RWPE1 (cell line): ENCODE measurements around the gene TMTC1.

Experiments
- CTCF ChIA-PET: fragments of 350-600 bp; sonication (Branson Sonifier 250); formaldehyde crosslinking; extraction: SDS; loops from one replicate; lab custom pipeline; 2021; lab: Yijun Ruan, JAX
- POLR2A ChIA-PET: fragments of 400-600 bp; formaldehyde crosslinking; extraction: SDS; loops from one replicate; lab custom pipeline; 2020; ENCODE audit warnings: antibody characterized with exemption; ENCODE audit not compliant: low non-redundant PET; lab: Yijun Ruan, JAX
- DNase-seq: peaks from one replicate; pipeline ENCODE4 v3.0.0; 2012; ENCODE audit warnings: low spot score
- H3K27ac ChIP-seq: fragments of 450-650 bp; 2 replicates; pipeline ENCODE4 v1.5.1; 2017
- TF ChIP-seq, protein P1 (sequence below): fragments of 450-650 bp; conservative IDR thresholded peaks from 2 replicates; pipeline ENCODE4 v1.5.1; 2017; ENCODE audit warnings: low read depth, mild to moderate bottlenecking

TMTC1 gene

DNA sequence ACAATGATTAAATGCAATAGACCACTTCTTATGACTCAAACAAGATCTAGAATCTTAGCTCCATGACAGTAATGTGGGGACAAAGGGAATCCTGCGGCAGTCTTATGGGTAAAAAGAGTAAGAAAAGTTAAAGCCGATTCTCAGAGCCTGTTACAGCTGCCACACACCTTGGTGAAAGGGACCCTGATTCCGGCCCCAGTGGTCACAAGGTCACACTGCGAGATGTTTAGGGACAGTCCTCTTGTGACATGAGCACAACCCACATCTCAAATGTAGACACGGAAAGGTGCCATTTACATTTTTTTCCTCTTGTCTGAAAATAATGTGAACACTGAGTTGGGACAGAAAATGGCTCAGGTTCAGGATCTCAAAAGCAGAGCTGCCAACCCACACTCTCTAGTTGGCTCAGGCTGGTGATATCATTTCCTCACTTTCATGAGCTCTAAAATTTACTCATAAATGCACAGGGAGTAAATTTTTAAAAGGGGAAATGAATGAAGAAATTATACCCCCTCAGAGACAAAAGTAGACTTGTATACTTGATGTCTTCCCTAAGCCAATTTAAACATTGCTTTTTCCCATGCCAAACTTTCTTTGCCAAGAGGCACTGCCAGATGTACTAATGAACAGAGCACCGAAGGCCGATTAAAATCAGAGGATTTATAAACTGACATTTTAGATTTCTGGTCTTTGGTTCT, 173.1 kb downstream of the TMTC1 start:
- no peak overlapping the region for H3K27ac ChIP-seq
- POLR2A ChIA-PET = interaction anchor here (0.5 kb wide), 1 partner anchor 9 kb away, joined by 3 read pairs; no protein-coding TSS in a partner anchor
- DNase-seq = no peak
- TF ChIP-seq, protein P1, sequence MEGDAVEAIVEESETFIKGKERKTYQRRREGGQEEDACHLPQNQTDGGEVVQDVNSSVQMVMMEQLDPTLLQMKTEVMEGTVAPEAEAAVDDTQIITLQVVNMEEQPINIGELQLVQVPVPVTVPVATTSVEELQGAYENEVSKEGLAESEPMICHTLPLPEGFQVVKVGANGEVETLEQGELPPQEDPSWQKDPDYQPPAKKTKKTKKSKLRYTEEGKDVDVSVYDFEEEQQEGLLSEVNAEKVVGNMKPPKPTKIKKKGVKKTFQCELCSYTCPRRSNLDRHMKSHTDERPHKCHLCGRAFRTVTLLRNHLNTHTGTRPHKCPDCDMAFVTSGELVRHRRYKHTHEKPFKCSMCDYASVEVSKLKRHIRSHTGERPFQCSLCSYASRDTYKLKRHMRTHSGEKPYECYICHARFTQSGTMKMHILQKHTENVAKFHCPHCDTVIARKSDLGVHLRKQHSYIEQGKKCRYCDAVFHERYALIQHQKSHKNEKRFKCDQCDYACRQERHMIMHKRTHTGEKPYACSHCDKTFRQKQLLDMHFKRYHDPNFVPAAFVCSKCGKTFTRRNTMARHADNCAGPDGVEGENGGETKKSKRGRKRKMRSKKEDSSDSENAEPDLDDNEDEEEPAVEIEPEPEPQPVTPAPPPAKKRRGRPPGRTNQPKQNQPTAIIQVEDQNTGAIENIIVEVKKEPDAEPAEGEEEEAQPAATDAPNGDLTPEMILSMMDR = no peak
- CTCF ChIA-PET = interaction anchor here (0.6 to 0.7 kb wide), 2 partner anchors 49 to 537 kb away, joined by 3 to 8 read pairs; no protein-coding TSS in a partner anchor

GRCh38 chr12:29609431-29610215, 174.1 kb downstream of the TMTC1 start:
- TF ChIP-seq, protein P1 = no peak
- no peak for DNase-seq
- H3K27ac ChIP-seq = no peak overlapping the region
- ChIA-PET POLR2A (interaction anchor here (0.5 kb wide), 1 partner anchor 8 kb away, joined by 3 read pairs; no protein-coding TSS in a partner anchor), CTCF (no interaction called here)

- ChIA-PET POLR2A (no interaction called here), CTCF (interaction anchor here (0.6 kb wide), 1 partner anchor 765 kb away, joined by 3 read pairs; no protein-coding TSS in a partner anchor)
- no peak for DNase-seq
- H3K27ac ChIP-seq = no peak overlapping the region
- TF ChIP-seq, protein P1 = no peak
Observed at GRCh38 chr12:29608581-29608980, 175.2 kb downstream of the TMTC1 start.

GRCh38 chr12:29599381-29599780, 184.4 kb downstream of the TMTC1 start:
- ChIA-PET POLR2A (no interaction called here), CTCF (no interaction called here)
- DNase-seq = no peak
- TF ChIP-seq, protein P1 = no peak
- H3K27ac ChIP-seq = no peak overlapping the region

DNA sequence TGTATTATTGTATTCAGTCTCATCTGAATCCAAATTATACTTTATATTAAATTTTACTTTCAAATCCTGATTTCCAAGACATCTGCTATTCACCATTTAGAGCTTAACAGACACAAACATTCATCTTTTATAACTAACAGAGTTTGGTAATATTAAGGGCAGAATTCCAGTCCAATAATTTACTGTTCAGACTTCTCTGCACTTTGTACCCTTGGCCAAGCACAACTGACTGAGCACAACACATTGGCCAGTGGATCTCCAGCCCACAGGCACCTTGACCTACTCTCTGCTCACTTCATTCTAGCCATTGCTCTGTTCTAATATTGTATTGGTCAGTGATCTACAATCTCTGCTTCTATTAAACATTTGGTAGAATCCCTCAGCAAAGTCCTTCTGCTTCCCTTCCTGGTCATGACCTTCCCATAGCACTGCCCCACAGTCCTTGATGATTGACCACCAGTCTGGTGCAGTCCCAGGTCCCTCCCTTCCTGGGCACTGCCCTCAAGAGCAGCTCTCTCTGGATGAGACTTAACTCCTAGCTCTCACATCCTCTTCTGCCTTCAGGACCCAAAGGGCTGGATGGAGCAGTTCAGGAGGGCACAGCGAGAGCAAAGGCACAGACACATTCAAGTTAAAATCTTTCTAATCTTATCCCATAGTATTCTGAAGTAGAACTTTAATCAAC, 188.5 kb downstream of the TMTC1 start:
- ChIA-PET POLR2A (no interaction called here), CTCF (no interaction called here)
- DNase-seq = no peak
- TF ChIP-seq, protein P1 = no peak
- no peak overlapping the region for H3K27ac ChIP-seq

DNA sequence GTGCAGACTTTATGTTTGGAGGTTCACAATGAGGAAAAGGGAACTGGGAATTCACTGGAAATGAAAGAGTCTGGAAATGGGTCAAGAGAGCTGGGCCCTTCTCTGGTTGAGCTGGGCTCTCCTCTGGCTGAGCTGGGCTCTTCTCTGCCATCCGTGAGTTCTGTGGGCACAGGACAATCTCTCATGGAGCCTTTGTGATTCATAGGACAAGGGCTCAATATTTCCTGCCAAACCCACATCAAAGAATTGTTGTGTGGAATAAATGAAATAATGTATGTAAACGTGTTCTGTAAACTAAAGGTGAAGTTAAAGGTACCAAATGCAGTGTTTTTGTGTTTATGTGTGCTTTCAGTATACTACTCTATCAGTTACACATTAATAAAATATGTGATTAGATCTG, 190.7 kb downstream of the TMTC1 start:
- no peak for DNase-seq
- CTCF ChIA-PET = no interaction called here
- POLR2A ChIA-PET = no interaction called here
- TF ChIP-seq, protein P1 = no peak
- no peak overlapping the region for H3K27ac ChIP-seq
